ENCODE results near the gene DCTN2.

GRCh38 chr12:57534991-57535543 lies 11.9 kb downstream of the DCTN2 start:
- TF ChIP-seq CTCF (IDR thresholded peaks at IDR 0.05) (no peak), POLR2A (IDR thresholded peaks at IDR 0.05) (no peak), EP300 (IDR thresholded peaks at IDR 0.05) (no peak), POLR2AphosphoS5 (IDR thresholded peaks at IDR 0.05) (no peak)
